Osteocyte (in vitro differentiated cells): Measurements from ENCODE around the gene SMIM23. TPM values are rescaled to one million over a fixed set of nuclear protein-coding genes. Genes with fewer than 3 reads are reported as not detected.

ENCODE experiments used
- DNase-seq: peaks from one replicate; pipeline ENCODE4 v3.0.0; 2021; ENCODE audit warnings: mixed read lengths; ENCODE audit not compliant: unreplicated experiment; ENCODE audit errors: extremely low spot score
- H3K27ac Mint-ChIP-seq: one replicate; pipeline ENCODE4 v1.8.0; 2021; ENCODE audit warnings: mild to moderate bottlenecking, mixed read lengths; ENCODE audit not compliant: unreplicated experiment
- H3K27me3 Mint-ChIP-seq: one replicate; pipeline ENCODE4 v1.8.0; 2021; ENCODE audit warnings: mixed read lengths; ENCODE audit not compliant: unreplicated experiment
- H3K36me3 Mint-ChIP-seq: one replicate; pipeline ENCODE4 v1.8.0; 2021; ENCODE audit warnings: mixed read lengths; ENCODE audit not compliant: unreplicated experiment
- H3K4me1 Mint-ChIP-seq: one replicate; pipeline ENCODE4 v1.8.0; 2021; ENCODE audit warnings: mixed read lengths; ENCODE audit not compliant: unreplicated experiment
- H3K4me3 Mint-ChIP-seq: one replicate; pipeline ENCODE4 v1.8.0; 2021; ENCODE audit warnings: mild to moderate bottlenecking, moderate library complexity, mixed read lengths; ENCODE audit not compliant: unreplicated experiment
- H3K9me3 Mint-ChIP-seq: one replicate; pipeline ENCODE4 v1.8.0; 2021; ENCODE audit warnings: mixed read lengths; ENCODE audit not compliant: unreplicated experiment
- total RNA-seq: library from RNA; stranded (reverse); gene quantifications from 2 replicates; pipeline ENCODE4 v1.2.1, GENCODE V29; 2021
- TF ChIP-seq, protein P1 (sequence below): fragments of 200-600 bp; sonication (generic); IDR thresholded peaks from 2 replicates; pipeline ENCODE4 v1.5.0; 2021; ENCODE audit warnings: antibody characterized with exemption, mild to moderate bottlenecking, moderate library complexity

The SMIM23 gene
- total RNA-seq, 1 donor from 2014 or later, result not detected

DNA sequence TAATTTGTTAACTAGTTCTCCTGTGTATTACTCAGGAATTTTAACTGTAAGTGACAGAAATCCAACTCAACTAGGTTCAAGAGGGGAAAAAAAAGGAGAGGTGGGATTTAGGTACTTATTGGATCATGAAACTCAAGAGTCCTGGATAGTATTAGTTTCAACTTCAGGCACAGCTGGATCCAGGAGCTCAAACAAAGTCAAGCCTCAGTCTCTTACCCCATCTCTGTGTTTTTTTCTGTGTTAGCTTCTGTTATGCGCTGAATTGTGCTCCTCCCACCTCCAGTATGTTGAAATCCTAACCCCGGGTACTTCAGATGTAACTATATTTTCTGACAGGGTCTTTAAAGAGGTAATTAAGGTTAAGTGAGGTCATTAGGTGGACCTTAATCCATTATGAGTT, 53.5 kb downstream of the SMIM23 start:
- DNase-seq, result no peak
- peaks cover 4% of the 10 kb centered on the region for H3K4me1 Mint-ChIP-seq
- no peak overlapping the region for H3K4me3 Mint-ChIP-seq
- H3K9me3 Mint-ChIP-seq, result no peaks in the 10 kb centered on the region
- no peaks in the 10 kb centered on the region for H3K36me3 Mint-ChIP-seq
- no peak overlapping the region for H3K27ac Mint-ChIP-seq
- no peaks in the 10 kb centered on the region for H3K27me3 Mint-ChIP-seq
- TF ChIP-seq, protein P1, sequence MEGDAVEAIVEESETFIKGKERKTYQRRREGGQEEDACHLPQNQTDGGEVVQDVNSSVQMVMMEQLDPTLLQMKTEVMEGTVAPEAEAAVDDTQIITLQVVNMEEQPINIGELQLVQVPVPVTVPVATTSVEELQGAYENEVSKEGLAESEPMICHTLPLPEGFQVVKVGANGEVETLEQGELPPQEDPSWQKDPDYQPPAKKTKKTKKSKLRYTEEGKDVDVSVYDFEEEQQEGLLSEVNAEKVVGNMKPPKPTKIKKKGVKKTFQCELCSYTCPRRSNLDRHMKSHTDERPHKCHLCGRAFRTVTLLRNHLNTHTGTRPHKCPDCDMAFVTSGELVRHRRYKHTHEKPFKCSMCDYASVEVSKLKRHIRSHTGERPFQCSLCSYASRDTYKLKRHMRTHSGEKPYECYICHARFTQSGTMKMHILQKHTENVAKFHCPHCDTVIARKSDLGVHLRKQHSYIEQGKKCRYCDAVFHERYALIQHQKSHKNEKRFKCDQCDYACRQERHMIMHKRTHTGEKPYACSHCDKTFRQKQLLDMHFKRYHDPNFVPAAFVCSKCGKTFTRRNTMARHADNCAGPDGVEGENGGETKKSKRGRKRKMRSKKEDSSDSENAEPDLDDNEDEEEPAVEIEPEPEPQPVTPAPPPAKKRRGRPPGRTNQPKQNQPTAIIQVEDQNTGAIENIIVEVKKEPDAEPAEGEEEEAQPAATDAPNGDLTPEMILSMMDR, result no peak

DNA sequence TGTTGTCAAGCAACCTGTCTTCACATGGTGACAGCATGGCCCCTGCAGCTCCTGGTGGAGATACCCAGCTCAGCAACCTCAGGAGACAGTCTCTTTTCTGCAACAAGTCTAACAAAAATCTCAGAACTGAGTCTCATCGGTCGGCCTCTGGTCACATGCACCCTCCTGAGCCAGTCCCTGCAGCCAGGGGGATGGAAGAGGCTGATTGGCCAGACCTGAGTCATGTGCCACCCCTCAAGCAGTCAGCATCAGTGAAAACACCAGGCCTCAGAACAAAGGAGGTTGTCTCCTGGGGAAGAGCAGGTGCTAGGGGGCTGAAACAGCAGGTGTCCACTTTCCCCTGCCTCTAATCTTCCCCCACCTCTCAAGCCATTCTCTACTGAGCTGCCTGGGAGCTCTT, 54.4 kb downstream of the SMIM23 start:
- DNase-seq, result no peak
- Mint-ChIP-seq H3K27me3 (no peaks in the 10 kb centered on the region), H3K36me3 (no peaks in the 10 kb centered on the region), H3K9me3 (no peaks in the 10 kb centered on the region), H3K4me3 (no peak overlapping the region), H3K4me1 (peaks cover 4% of the 10 kb centered on the region), H3K27ac (no peak overlapping the region)
- TF ChIP-seq, protein P1, result no peak

Other genes starting within 250 kb of the SMIM23 start
- gene FBXW11, start 220.8 kb downstream of the SMIM23 start, total RNA-seq, result 60.1 and 61.4 TPM in 2 replicates